C4-2B (cell line): ENCODE results near the gene CSGALNACT2.

Source experiments
- H3K27ac ChIP-seq: fragments of 450-650 bp; 2 replicates; pipeline ENCODE4 v1.5.1; 2017
- CTCF ChIP-seq: fragments of 450-650 bp; conservative IDR thresholded peaks from 2 replicates; pipeline ENCODE4 v1.5.1; 2017; ENCODE audit warnings: mild to moderate bottlenecking
- ZFX ChIP-seq: fragments of 450-650 bp; IDR thresholded peaks from 2 replicates; pipeline ENCODE4 v1.6.1; 2017

CSGALNACT2 gene

GRCh38 chr10:43155741-43156140 is 17.5 kb downstream of the CSGALNACT2 start:
- no peak for TF ChIP-seq CTCF
- no peak for TF ChIP-seq ZFX
- H3K27ac ChIP-seq: no peak overlapping the region

DNA sequence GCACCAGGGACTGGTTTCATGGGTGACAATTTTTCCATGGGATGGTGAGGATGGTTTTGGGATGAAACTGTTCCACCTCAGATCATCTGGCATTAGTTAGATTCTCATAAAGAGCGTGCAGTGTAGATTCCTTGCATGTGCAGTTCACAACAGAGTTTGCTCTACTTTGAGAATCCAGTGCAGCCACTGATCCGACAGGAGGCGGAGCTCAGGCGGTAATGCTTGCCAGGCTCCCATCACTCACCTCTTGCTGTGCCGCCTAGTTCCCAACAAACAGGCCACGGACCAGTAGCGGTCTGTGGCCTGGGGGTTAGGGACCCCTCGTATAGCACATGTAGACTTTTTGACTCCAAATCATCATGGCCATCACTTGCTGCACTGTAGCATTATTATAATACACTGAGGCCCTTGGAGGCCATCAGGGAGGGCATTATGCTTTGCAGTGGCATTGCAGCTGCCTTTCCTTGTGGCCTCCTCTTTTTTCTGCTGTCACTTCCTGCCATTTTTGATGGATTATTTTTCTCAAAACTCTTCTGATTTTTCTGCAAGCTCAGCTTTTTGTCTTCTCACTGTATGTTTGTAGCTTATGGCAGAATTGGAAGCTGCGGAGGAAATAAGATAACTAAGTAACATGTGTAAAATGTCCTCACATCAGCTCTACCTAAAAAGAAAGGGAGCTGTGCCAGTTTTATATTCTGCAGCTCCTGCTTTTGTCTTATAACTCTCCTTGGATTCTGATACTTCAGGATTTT is 18.5 kb downstream of the CSGALNACT2 start:
- no peak overlapping the region for H3K27ac ChIP-seq
- TF ChIP-seq CTCF: no peak

DNA sequence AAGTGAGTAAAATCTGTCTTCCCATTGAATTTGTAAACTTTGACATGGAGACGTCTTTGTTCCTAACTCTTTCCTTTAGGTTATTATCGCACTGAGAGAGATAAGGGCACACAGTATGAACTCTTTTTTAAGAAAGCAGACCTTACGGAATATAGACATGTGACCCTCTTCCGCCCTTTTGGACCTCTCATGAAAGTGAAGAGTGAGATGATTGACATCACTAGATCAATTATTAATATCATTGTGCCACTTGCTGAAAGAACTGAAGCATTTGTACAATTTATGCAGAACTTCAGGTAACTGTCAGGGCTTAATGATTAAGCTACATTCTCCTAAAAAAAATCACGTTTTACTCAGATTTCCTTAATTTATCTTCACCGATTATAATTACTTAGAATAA is 20.4 kb downstream of the CSGALNACT2 start:
- H3K27ac ChIP-seq: no peak overlapping the region
- TF ChIP-seq CTCF (no peak), ZFX (no peak)

- TF ChIP-seq ZFX (no peak), CTCF (no peak)
- no peak overlapping the region for H3K27ac ChIP-seq
Measured at GRCh38 chr10:43160046-43160920, 22.0 kb downstream of the CSGALNACT2 start.

GRCh38 chr10:43160921-43161255 is 22.6 kb downstream of the CSGALNACT2 start:
- H3K27ac ChIP-seq: no peak overlapping the region
- TF ChIP-seq CTCF: no peak
- TF ChIP-seq ZFX: no peak

GRCh38 chr10:43162604-43163003 is 24.4 kb downstream of the CSGALNACT2 start:
- TF ChIP-seq ZFX (no peak), CTCF (no peak)
- H3K27ac ChIP-seq: no peak overlapping the region

- TF ChIP-seq CTCF (no peak), ZFX (no peak)
- H3K27ac ChIP-seq: no peak overlapping the region
Measured at GRCh38 chr10:43166207-43166879, 28.1 kb downstream of the CSGALNACT2 start.
